Smooth muscle cell (in vitro differentiated cells): ENCODE data around the gene ADAMTS2. TPM values are rescaled to one million over a fixed set of nuclear protein-coding genes. Genes with fewer than 3 reads are reported as not detected.

ENCODE experiments used
- DNase-seq: peaks from one replicate; lab custom pipeline; 2025; ENCODE audit not compliant: unreplicated experiment; lab: John Stamatoyannopoulos, UW
- H2AFZ ChIP-seq: fragments of 200-600 bp; sonication (generic); 2 replicates; pipeline ENCODE4 v1.6.0; 2016; ENCODE audit warnings: antibody characterized with exemption, low read depth, mild to moderate bottlenecking
- H3F3A ChIP-seq: fragments of 200-600 bp; sonication (generic); 2 replicates; pipeline ENCODE4 v1.6.0; 2017; ENCODE audit warnings: antibody characterized with exemption, low read depth
- H3K27ac ChIP-seq: fragments of 200-600 bp; sonication (generic); 2 replicates; pipeline ENCODE4 v1.5.1; 2016; ENCODE audit warnings: low read depth, mild to moderate bottlenecking
- H3K27me3 ChIP-seq: fragments of 200-600 bp; sonication (generic); 2 replicates; pipeline ENCODE4 v1.6.1; 2016; ENCODE audit warnings: low read depth, mild to moderate bottlenecking
- H3K36me3 ChIP-seq: fragments of 200-600 bp; sonication (generic); 2 replicates; pipeline ENCODE4 v1.5.1; 2016; ENCODE audit warnings: low read depth
- H3K4me1 ChIP-seq: fragments of 200-600 bp; sonication (generic); 2 replicates; pipeline ENCODE4 v1.5.1; 2016; ENCODE audit warnings: low read depth
- H3K4me2 ChIP-seq: fragments of 200-600 bp; sonication (generic); 2 replicates; pipeline ENCODE4 v1.6.0; 2016; ENCODE audit warnings: mild to moderate bottlenecking
- H3K4me3 ChIP-seq: fragments of 200-600 bp; sonication (generic); 2 replicates; pipeline ENCODE4 v1.5.1; 2016; ENCODE audit warnings: mild to moderate bottlenecking
- H3K79me2 ChIP-seq: fragments of 200-600 bp; sonication (generic); 2 replicates; pipeline ENCODE4 v1.6.0; 2016; ENCODE audit warnings: low read depth, mild to moderate bottlenecking
- H3K9ac ChIP-seq: fragments of 200-600 bp; sonication (generic); 2 replicates; pipeline ENCODE4 v1.6.0; 2016; ENCODE audit warnings: low read depth
- H3K9me3 ChIP-seq: fragments of 200-600 bp; sonication (generic); replicated peaks from 2 replicates; pipeline ENCODE4 v1.5.1; 2016; ENCODE audit warnings: low read depth
- H4K20me1 ChIP-seq: fragments of 200-600 bp; sonication (generic); 2 replicates; pipeline ENCODE4 v1.6.0; 2016; ENCODE audit warnings: low read depth
- WGBS: methylation state at CpG from one replicate; pipeline ENCODE4 v1.1.7; 2016; ENCODE audit warnings: low lambda C conversion rate; 5-methylcytosine and 5-hydroxymethylcytosine counted together
- polyA plus RNA-seq: library from polyadenylated mRNA; unstranded; fragments of >200 nt; fragmentation: Nextera tagmentation; extraction: Ambion mirVana; gene quantifications from 2 replicates; pipeline ENCODE4 v1.2.1, GENCODE V29; 2016
- total RNA-seq: library from RNA; depleted of rRNA; stranded (reverse); fragments of >200 nt; gene quantifications from 2 replicates; pipeline ENCODE4 v1.2.3, GENCODE V29; 2014
- TF ChIP-seq, protein P1 (sequence below): fragments of 200-600 bp; sonication (generic); IDR thresholded peaks from 2 replicates; pipeline ENCODE4 v1.5.1; 2017; ENCODE audit warnings: borderline replicate concordance, mild to moderate bottlenecking, antibody characterized with exemption; ENCODE audit not compliant: insufficient read depth, poor library complexity, severe bottlenecking

Gene ADAMTS2
- total and polyA plus RNA-seq, 2 experiments from 2014 or later = 22.8 to 37.5 TPM

DNA sequence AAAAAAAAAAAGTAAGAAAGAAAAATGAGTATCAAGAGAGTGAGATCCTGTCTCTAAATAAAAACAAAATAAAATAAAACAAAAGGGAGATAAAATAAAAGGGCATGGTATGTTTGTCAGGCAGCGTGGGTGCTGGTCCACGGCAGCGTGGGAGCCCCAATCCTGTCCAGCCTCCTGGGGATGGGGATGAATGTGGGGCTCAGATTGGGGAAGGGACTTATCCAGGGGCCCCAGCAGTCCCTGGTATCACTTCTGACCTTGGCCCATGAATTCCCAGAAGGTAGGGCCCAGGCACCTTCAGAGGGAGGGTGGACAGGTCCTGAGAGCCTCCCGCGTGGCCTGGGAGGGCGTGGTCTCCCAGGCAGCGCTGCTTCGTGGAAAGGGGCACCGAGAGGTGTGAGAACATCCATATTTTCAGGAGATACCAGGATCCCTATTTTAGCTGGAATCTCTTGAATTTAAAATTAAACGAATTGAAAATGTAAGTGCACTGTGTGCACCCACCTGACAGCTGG is 213.9 kb downstream of the ADAMTS2 start:
- Histone ChIP-seq H3F3A (no peaks in the 10 kb centered on the region), H3K27ac (no peak overlapping the region), H3K27me3 (no peaks in the 10 kb centered on the region), H3K36me3 (no peaks in the 10 kb centered on the region), H3K4me3 (no peak overlapping the region), H3K79me2 (no peaks in the 10 kb centered on the region), H4K20me1 (no peaks in the 10 kb centered on the region), H3K4me1 (no peaks in the 10 kb centered on the region), H3K9ac (no peak overlapping the region), H3K4me2 (no peak overlapping the region), H2AFZ (no peak overlapping the region), H3K9me3 (no peaks in the 10 kb centered on the region)
- WGBS = 93% methylated on average over 10 of the region's 10 CpGs
- no peak for DNase-seq
- TF ChIP-seq, protein P1, sequence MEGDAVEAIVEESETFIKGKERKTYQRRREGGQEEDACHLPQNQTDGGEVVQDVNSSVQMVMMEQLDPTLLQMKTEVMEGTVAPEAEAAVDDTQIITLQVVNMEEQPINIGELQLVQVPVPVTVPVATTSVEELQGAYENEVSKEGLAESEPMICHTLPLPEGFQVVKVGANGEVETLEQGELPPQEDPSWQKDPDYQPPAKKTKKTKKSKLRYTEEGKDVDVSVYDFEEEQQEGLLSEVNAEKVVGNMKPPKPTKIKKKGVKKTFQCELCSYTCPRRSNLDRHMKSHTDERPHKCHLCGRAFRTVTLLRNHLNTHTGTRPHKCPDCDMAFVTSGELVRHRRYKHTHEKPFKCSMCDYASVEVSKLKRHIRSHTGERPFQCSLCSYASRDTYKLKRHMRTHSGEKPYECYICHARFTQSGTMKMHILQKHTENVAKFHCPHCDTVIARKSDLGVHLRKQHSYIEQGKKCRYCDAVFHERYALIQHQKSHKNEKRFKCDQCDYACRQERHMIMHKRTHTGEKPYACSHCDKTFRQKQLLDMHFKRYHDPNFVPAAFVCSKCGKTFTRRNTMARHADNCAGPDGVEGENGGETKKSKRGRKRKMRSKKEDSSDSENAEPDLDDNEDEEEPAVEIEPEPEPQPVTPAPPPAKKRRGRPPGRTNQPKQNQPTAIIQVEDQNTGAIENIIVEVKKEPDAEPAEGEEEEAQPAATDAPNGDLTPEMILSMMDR = no peak

DNA sequence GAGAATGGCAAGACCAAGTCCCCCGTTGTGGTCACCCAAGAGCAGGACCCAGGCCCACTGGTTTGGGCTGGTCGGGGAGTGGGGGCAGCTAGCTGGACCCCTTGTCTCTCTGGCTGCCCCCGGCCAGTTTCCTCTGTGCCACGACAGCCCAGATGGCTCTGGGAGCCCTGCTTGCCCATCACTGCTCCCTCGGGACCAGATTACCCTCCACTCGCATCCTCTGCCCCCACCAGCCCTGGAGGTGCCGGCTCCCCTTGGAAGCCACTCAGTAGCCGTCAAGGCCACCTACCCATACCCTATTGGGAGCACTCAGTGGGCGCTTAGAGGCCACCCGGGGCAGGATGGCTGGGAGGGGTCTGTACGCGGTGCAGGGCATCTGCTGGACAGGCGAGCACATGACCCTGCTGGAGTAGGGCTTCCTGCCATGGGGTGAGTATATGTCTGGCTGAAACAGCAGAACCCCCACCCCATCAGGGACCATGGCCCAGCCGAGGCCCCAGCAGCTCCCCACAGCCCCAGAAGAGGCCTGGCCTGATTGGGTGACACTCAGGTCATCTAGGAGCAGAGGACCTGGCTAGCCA is 215.1 kb downstream of the ADAMTS2 start:
- 94% methylated on average over 14 of the region's 14 CpGs for WGBS
- no peak for DNase-seq
- no peaks in the 10 kb centered on the region for H3K9me3 ChIP-seq
- H3K27ac ChIP-seq = no peak overlapping the region
- no peak overlapping the region for H2AFZ ChIP-seq
- H4K20me1 ChIP-seq = no peaks in the 10 kb centered on the region
- H3K36me3 ChIP-seq = no peaks in the 10 kb centered on the region
- no peak overlapping the region for H3K4me2 ChIP-seq
- no peaks in the 10 kb centered on the region for H3K4me1 ChIP-seq
- no peaks in the 10 kb centered on the region for H3K79me2 ChIP-seq
- H3K9ac ChIP-seq = no peak overlapping the region
- H3K27me3 ChIP-seq = no peaks in the 10 kb centered on the region
- no peak overlapping the region for H3K4me3 ChIP-seq
- TF ChIP-seq, protein P1 = no peak
- H3F3A ChIP-seq = no peaks in the 10 kb centered on the region

DNA sequence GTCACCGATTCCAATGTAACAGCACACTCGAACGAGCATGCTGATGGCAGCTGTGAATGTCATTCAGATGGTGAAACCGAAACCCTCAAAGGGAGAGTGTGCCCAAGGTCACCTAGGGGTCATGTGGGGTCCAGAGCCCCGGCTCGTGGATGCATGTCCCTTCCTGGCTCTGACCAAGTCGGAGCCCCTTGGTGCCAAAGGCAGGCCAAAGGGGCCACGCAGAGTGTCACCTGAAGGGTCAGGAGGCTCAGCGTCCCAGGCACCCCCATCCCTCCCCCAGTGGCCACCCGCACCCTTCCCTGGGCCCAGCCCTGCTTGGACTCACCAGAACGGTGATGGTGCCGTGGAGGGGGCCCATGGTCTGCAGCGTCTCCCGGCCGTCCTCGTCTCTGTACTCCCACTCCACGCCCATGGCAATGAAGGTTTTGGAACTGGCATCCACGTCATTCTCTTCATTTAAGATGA is 215.6 kb downstream of the ADAMTS2 start:
- 96% methylated on average over 18 of the region's 18 CpGs for WGBS
- Histone ChIP-seq H3K4me3 (no peak overlapping the region), H3F3A (no peaks in the 10 kb centered on the region), H3K9ac (no peak overlapping the region), H4K20me1 (no peaks in the 10 kb centered on the region), H3K9me3 (no peaks in the 10 kb centered on the region), H3K27me3 (no peaks in the 10 kb centered on the region), H3K79me2 (no peaks in the 10 kb centered on the region), H3K4me1 (no peaks in the 10 kb centered on the region), H3K27ac (no peak overlapping the region), H2AFZ (no peak overlapping the region), H3K4me2 (no peak overlapping the region), H3K36me3 (no peaks in the 10 kb centered on the region)
- TF ChIP-seq, protein P1 = no peak
- no peak for DNase-seq

DNA sequence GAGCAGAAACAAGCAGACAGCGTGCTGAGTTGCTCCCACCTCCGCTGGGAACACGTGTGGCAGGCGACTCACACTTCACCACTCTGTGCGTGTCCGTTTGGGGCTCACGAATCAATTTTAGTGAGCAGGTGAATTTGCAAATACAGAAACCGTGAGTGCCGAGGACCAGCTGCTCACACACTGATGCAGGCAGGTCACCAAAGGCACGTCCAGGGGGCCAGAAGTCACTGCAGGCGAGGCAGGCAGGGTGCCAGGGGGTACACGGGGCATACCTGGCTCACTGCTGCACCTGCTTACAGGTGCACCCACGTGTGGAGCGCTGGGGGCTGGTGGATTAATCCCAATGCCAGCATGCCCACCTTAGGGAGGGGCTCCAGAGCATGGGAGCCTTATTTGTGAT is 216.3 kb downstream of the ADAMTS2 start:
- H3K9ac ChIP-seq = no peak overlapping the region
- no peak overlapping the region for H2AFZ ChIP-seq
- no peaks in the 10 kb centered on the region for H3K27me3 ChIP-seq
- TF ChIP-seq, protein P1 = no peak
- no peaks in the 10 kb centered on the region for H3K9me3 ChIP-seq
- WGBS = 88% methylated on average over 14 of the region's 14 CpGs
- no peak overlapping the region for H3K4me2 ChIP-seq
- H3K27ac ChIP-seq = no peak overlapping the region
- no peak for DNase-seq
- no peaks in the 10 kb centered on the region for H3F3A ChIP-seq
- no peaks in the 10 kb centered on the region for H3K36me3 ChIP-seq
- no peaks in the 10 kb centered on the region for H3K4me1 ChIP-seq
- H4K20me1 ChIP-seq = no peaks in the 10 kb centered on the region
- no peak overlapping the region for H3K4me3 ChIP-seq
- H3K79me2 ChIP-seq = no peaks in the 10 kb centered on the region
